NOMO-1 treated with DMSO at 0.1 percent for 48 hours (cell line): Measurements from ENCODE around the gene ALX1.

Experiments used
- DNase-seq: peaks from one replicate; lab custom pipeline; 2025; ENCODE audit not compliant: unreplicated experiment; lab: John Stamatoyannopoulos, UW

ALX1 gene

DNA sequence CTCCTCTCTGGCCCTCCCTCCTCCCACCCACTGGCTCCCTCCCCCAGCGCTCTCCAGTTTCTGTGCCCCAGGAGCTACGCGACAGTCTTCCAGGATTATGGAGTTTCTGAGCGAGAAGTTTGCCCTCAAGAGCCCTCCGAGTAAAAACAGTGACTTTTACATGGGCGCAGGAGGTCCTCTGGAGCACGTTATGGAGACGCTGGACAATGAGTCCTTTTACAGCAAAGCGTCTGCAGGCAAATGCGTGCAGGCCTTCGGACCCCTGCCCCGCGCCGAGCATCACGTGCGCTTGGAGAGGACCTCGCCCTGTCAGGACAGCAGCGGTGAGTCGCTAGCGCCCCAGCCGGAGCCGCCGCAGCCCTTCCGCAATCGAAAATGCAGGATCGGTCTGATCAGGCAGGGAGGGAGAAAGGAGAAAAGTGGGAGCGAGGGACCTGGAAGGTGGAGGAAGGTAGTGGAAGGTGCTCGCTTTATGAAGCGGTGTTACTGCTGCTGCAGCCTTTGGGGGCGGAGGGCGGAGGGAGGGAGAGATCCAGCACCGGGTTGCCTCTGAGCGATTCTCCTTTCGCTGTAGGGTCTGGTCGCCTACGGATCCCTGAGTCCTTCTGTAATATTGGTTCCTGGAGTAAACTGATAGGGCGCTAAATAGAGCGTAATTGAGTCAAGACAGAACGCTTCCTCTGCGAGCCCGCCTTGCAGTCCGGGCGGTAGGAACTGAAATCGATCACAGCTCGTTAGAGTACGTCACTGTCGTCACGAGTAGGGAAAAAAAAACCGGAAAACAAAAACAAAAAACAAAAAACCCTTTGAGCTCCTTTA, at the start of gene ALX1:
TSS of gene ALX1 (plus strand) at position 56 of the 819 bp plus-strand sequence. CDS start at position 98, 42 bp downstream.
- DNase-seq: no peak

GRCh38 chr12:85237327-85237726, 42.7 kb upstream of the ALX1 start:
- no peak for DNase-seq

DNA sequence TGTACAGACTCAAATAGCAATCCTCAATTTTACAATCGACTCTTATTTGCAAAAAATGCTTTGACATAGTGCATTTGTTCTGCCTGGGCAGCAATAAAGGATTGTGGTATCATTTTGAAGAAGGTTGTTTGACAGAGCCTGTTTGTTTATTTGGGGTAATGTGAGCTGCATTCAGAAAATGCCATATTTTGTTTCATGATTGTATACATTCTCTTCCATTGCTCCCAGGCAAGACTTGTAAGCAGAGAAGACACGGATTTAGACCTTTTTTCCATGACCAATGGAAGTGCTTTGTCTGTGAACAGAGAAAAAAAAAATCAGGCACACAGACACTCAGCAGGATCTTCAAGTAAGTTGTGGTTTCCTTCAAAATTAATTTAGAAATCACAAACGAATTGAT, 35.5 kb upstream of the ALX1 start:
- no peak for DNase-seq

GRCh38 chr12:85253853-85254252, 26.2 kb upstream of the ALX1 start:
- no peak for DNase-seq

DNA sequence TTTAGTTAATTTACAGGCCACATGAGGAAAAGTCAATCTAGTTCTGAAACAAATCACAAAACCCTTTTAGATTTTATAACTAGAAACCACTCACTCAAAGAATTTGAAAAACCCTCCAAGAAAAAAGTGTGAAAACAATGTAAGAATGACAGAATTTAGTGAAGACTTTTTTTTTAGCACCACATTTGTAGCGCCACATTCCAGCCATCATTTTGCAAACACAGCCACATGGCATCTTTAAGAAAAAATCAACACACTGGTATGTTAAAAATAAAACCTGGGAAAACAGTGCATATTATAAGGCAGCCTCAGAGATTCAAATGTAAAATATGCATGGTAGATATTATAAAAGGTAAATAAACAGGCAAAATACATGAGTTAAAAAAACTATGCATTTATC, 22.3 kb upstream of the ALX1 start:
- DNase-seq: no peak

GRCh38 chr12:85260447-85260846, 19.6 kb upstream of the ALX1 start:
- no peak for DNase-seq

GRCh38 chr12:85260896-85261295, 19.1 kb upstream of the ALX1 start:
- no peak for DNase-seq

DNA sequence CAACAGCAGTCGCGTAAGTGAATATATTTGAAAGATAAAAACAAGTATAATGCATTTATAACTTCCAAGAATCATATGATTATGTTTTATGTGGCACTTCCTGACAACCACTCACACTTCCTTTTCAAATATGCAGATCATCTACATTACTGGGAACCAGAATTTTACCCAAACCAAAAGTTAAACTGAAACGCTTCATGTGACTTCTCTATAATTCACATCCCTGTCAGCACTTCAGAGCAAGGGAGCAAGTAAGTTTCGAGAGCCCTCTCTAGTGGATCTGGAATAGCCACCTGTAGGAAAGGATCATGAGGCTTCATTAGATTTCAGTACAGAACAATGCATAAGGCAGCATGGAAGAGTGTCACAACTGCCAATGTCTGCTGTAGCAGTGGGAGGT, 13.7 kb upstream of the ALX1 start:
- DNase-seq: no peak

DNA sequence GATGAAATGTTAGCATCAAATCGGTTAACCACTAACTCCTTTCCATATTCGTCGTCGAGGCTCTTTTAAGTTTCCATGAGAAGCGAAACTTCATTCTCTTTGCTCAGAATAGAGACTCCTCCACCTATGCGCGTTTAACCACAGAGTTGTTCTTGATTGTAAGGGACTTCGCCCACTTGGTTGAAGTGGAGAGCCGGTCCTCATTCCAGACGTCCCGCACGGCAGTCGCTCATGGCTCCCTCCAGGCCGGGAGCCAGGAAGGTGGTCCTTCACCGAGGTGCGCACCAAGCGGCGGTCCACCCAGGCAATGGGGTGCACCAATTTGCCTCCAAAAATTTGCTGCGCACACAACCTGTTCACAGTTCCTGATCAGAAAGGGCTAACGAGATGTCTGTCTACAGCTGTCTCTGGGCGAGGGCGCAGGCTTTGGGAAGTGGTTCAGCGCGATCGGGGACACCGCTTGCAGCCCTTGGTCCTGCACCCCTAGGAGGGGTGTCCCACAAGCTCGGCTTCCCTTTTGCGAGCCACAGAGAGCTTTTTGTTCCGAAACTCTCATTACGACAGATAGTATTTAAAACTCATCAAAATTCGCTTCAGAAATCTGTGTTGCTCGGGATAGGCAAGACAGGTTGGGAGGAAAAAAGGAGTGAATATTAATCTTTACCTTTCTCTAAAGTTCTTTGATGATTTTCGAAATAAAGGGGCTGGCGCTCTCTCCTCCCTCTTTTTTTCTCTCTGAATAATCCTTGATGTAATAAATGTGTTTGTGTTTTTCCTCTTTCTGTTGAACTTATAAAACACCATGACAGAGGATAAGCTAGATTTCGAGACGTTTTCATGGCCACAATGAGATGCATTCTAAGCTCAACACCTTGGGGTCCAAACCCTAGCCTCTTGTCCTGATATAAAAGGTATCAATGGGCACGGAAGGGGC, 6.4 kb upstream of the ALX1 start:
- DNase-seq: no peak

DNA sequence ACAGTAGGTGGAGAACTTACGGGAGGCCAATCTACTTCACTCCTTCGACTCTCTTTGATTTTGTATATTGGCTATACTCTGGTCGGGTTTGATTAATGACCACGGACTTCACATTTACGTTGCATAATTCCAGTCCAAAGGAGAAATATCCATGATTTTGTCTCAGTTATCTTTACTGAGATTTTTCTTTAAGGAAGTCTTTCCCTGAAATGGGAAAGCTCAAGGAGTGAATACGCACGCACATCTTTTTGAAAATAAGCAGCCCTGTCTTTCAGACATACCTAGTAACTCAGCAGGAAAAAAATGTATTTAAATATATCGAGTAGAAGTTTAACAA, 5.7 kb upstream of the ALX1 start:
- no peak for DNase-seq

GRCh38 chr12:85275374-85275773, 4.6 kb upstream of the ALX1 start:
- no peak for DNase-seq

GRCh38 chr12:85277191-85277590, 2.8 kb upstream of the ALX1 start:
- no peak for DNase-seq

DNA sequence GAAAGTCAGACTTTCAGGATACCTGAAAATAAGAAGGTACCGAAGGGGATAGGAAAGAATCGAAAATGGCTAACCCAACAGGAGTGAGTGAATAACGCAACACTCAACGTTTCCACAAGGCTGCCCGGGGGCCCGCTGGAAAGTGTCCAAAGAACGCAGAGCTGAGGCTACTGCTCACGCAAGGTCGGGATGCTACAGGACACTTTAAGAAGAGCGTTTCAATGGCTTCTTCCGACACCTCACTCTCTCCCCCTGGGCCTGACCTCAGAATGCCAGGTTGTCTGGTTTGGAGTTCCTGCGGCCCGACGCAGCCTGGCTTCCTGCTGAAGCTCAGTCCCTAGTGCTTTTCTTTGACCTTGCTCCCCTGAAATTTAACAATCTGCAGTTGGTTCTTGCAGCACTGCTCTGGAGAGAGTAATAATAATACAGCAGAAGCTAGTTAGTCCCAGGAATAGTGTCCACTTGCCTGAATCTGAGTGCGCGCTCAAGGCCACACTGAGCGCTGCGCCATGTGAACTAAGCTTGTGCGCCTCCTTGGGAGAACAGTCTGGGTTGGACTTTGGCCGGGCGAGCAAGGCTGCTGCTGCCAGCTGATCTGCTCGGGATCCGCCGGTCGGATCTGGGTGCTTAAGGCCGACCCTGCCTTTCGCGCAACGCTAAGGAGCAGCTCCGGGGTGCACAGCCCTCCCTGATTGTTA, 2.0 kb upstream of the ALX1 start:
- no peak for DNase-seq

GRCh38 chr12:85278598-85279448, 1.2 kb upstream of the ALX1 start:
- DNase-seq: no peak

- no peak for DNase-seq
Measured at GRCh38 chr12:85279449-85280164, 413 bp upstream of the ALX1 start.

- no peak for DNase-seq
Measured at GRCh38 chr12:85280984-85281630, 1.1 kb downstream of the ALX1 start.

DNA sequence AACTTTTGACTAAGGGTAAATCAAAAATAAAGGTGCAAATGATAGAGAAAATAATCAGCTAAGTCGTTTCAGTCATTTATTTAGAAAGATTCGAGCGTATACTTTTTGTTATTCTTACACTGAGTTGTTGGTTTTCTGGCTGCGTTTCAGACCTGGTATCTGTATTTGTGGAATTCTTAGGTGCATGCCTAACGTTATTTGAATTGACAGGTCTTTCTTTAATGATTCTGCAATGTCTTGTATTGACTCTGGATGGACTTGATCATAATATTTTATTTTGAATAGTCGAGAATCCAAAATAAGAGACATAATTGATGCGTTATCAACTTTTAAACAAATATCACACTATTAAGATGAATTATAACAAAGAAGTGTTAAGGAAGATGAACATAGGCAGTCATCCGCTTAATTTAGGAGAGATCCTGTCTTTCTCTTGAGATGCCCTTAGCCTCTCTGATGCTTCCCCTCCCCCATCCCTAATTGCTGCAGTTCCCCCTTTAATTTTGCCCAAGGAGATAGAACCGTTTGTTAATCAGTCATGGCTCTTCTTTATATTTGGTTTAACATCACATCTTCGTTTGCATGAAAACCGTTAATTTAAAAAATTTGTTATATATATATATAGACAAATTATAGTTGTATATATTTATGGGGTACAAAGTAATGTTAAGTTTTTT, 1.8 kb downstream of the ALX1 start:
- no peak for DNase-seq

- no peak for DNase-seq
Measured at GRCh38 chr12:85283560-85283959, 3.5 kb downstream of the ALX1 start.

DNA sequence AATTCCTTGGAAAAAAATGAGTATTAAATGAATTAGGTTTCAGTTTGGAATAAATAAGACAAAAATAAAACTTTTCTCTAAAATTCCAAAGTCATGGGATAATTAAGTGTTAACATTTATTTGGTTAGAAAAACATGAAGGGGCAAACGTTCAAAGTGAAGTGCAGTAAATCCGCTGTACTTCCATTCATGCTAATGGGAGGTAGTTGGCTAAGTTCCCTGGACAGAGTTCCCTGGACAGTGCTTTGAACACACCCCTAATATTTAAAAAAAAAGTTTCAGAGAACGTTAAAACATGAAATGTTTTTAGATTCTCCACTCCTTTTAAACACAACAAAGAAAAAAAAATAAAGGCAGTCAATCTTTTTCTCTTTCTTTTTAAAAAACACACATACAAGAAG, 16.3 kb downstream of the ALX1 start:
- no peak for DNase-seq
